ENCODE data around the gene PLAC1. TPM values are rescaled to one million over a fixed set of nuclear protein-coding genes. Genes with fewer than 3 reads are reported as not detected.
A peak's percentile ranks its signal among the peaks of the same experiment; 100 is the strongest.

The PLAC1 gene
- total RNA-seq, 1 donor from 2014 or later = not detected

DNA sequence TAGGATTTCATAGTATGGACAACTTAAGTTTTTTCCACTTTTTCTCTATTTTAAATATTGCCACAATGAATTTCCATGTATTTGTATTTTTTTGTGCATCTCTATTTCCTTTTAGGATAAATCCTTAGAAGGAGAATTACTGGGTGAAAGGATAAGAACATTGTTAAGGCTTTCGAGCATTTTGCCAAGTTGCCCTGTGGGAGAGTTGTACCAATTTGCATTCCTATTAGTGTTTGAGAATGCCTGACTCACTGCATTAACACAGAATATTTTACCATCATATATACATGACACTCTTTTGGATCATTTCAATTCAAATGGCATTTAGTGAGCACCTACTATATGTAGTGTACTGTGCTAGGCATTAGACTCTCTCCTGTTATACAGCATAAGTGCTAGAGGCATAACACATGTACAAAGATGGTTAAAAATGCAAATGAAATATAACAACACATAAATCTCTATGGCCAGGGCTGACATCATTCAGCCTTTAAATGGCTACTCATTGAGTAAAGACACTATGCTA, 57.0 kb downstream of the PLAC1 start:
- no peaks in the 10 kb centered on the region for H3K36me3 ChIP-seq (ENCODE audit: control insufficient read depth in 3 of 3, insufficient read depth in 3 of 3, low read length in 3 of 3)

DNA sequence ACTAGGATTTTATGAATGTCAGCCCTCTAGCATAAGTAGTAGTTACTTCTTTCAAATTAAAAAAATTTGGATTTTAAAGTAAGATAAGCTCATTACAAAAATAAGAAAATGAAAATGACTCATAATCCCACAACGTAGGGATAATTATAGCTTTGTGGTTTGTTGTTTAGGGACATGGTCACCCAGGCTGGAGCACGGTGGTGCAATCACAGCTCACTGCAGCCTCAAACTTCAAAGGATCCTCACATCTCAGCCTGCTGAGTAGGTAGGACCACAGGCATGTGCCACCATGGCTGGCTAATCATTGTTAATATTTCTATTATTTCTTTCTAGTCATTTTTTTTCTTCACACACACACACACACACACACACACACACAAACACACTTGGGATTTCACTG, 57.6 kb downstream of the PLAC1 start:
- Histone ChIP-seq H3K27me3 (ENCODE audit: control insufficient read depth in 3 of 3, insufficient read depth in 3 of 3, low read length in 3 of 3) (no peaks in the 10 kb centered on the region), H3K9me3 (ENCODE audit: control insufficient read depth in 3 of 3, low read length in 3 of 3) (no peaks in the 10 kb centered on the region), H3K4me3 (ENCODE audit: low read length in 3 of 3) (no peak overlapping the region), H3K4me1 (ENCODE audit: control insufficient read depth in 3 of 3, insufficient read depth in 3 of 3, low read length in 3 of 3) (peaks cover 0 to 5% (median 0%) of the 10 kb centered on the region in 3 donors), H3K36me3 (ENCODE audit: control insufficient read depth in 3 of 3, insufficient read depth in 3 of 3, low read length in 3 of 3) (no peaks in the 10 kb centered on the region), H3K9ac (ENCODE audit: low read depth in 1 of 3, low read length in 3 of 3) (no peak overlapping the region), H3K27ac (ENCODE audit: low read depth, low read length) (no peak overlapping the region)

More for the DNA sequence above, 57.0 kb downstream of the PLAC1 start:
- H3K9me3 ChIP-seq (ENCODE audit: control insufficient read depth in 3 of 3, low read length in 3 of 3) = no peaks in the 10 kb centered on the region
- no peak overlapping the region for H3K4me3 ChIP-seq (ENCODE audit: low read length in 3 of 3)
- no peaks in the 10 kb centered on the region for H3K27me3 ChIP-seq (ENCODE audit: control insufficient read depth in 3 of 3, insufficient read depth in 3 of 3, low read length in 3 of 3)
- H3K4me1 ChIP-seq (ENCODE audit: control insufficient read depth in 3 of 3, insufficient read depth in 3 of 3, low read length in 3 of 3) = peaks cover 0 to 5% (median 0%) of the 10 kb centered on the region in 3 donors
- H3K9ac ChIP-seq (ENCODE audit: low read depth in 1 of 3, low read length in 3 of 3) = no peak overlapping the region
- no peak overlapping the region for H3K27ac ChIP-seq (ENCODE audit: low read depth, low read length)

DNA sequence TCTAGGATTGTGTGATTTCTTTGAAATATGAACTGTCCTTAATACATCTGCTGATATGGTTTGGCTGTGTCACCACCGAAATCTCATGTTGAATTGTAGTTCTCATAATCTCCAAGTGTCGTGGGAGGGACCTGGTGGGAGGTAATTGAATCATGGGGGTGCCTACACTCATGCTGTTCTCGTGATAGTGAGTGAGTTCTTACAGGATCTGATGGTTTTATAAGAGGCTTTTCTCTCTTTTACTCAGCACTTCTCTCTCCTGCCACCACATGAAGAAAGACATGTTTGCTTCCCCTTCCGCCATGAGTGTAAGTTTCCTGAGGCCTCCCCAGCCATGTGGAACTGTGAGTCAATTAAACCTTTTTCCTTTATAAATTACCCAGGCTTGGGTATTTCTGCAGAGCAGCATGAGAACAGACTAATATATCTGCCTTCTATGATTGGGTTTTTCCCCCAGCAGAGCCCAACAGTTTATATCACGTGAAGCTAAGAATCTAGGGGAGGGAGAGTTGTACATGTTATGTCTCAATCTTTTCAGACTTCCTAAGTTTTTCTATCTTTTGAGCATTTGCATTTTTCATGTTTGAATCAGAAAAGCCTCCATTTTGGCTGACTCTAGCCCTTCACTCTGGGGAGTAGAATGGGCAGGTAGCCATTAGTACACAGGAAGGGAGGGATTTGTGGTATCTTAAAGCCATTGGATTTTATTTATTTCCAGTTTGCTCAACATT, 58.9 kb downstream of the PLAC1 start:
- no peaks in the 10 kb centered on the region for H3K4me1 ChIP-seq (ENCODE audit: control insufficient read depth in 3 of 3, insufficient read depth in 3 of 3, low read length in 3 of 3)
- no peak overlapping the region for H3K4me3 ChIP-seq (ENCODE audit: low read length in 3 of 3)
- no peaks in the 10 kb centered on the region for H3K36me3 ChIP-seq (ENCODE audit: control insufficient read depth in 3 of 3, insufficient read depth in 3 of 3, low read length in 3 of 3)
- no peaks in the 10 kb centered on the region for H3K27me3 ChIP-seq (ENCODE audit: control insufficient read depth in 3 of 3, insufficient read depth in 3 of 3, low read length in 3 of 3)
- H3K27ac ChIP-seq (ENCODE audit: low read depth, low read length) = no peak overlapping the region
- H3K9ac ChIP-seq (ENCODE audit: low read depth in 1 of 3, low read length in 3 of 3) = no peak overlapping the region
- no peaks in the 10 kb centered on the region for H3K9me3 ChIP-seq (ENCODE audit: control insufficient read depth in 3 of 3, low read length in 3 of 3)

DNA sequence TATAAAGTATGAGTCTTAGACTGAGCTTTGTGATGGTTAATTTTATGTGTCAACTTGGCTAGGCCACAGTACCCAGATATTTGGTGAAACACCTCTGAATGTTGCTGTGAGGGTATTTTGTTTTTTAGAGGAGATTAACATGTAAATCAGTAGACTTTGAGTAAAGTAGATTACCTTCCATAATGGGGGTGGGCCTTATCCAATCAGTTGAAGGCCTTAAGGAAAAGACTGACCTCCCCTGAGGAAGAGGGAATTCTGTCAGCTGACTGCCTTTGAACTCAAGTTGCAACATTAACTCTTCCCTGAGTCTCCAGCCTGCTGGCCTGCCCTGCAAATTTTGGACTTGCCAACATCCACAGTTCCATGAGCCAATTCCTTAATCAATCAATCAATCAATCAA, 66.0 kb downstream of the PLAC1 start:
- H3K9ac ChIP-seq (ENCODE audit: low read depth in 1 of 3, low read length in 3 of 3) = no peak overlapping the region
- H3K4me1 ChIP-seq (ENCODE audit: control insufficient read depth in 3 of 3, insufficient read depth in 3 of 3, low read length in 3 of 3) = no peaks in the 10 kb centered on the region
- no peak overlapping the region for H3K27ac ChIP-seq (ENCODE audit: low read depth, low read length)
- no peaks in the 10 kb centered on the region for H3K36me3 ChIP-seq (ENCODE audit: control insufficient read depth in 3 of 3, insufficient read depth in 3 of 3, low read length in 3 of 3)
- H3K9me3 ChIP-seq (ENCODE audit: control insufficient read depth in 3 of 3, low read length in 3 of 3) = no peaks in the 10 kb centered on the region
- H3K27me3 ChIP-seq (ENCODE audit: control insufficient read depth in 3 of 3, insufficient read depth in 3 of 3, low read length in 3 of 3) = no peaks in the 10 kb centered on the region
- H3K4me3 ChIP-seq (ENCODE audit: low read length in 3 of 3) = no peak overlapping the region

DNA sequence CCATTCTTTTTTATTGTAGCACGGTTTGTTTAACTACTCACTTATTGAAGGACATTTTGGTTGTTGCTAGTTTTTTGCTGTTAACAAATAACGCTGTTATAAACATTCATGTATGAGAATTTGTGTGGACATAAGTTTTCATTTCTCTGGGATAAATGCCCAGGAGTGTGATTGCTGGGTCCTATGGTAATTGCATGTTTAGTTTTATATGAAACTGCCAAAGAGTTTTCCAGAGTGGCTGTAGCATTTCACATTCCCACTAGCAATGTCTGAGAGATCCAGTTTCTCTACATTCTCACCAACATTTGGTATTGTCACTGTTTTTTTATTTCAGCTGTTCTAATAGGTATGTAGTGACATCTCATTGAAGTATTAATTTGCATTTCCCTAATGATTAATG, 66.8 kb downstream of the PLAC1 start:
- Histone ChIP-seq H3K27me3 (ENCODE audit: control insufficient read depth in 3 of 3, insufficient read depth in 3 of 3, low read length in 3 of 3) (no peaks in the 10 kb centered on the region), H3K27ac (ENCODE audit: low read depth, low read length) (no peak overlapping the region), H3K9me3 (ENCODE audit: control insufficient read depth in 3 of 3, low read length in 3 of 3) (no peaks in the 10 kb centered on the region), H3K4me3 (ENCODE audit: low read length in 3 of 3) (no peak overlapping the region), H3K4me1 (ENCODE audit: control insufficient read depth in 3 of 3, insufficient read depth in 3 of 3, low read length in 3 of 3) (no peaks in the 10 kb centered on the region), H3K9ac (ENCODE audit: low read depth in 1 of 3, low read length in 3 of 3) (no peak overlapping the region), H3K36me3 (ENCODE audit: control insufficient read depth in 3 of 3, insufficient read depth in 3 of 3, low read length in 3 of 3) (no peaks in the 10 kb centered on the region)

DNA sequence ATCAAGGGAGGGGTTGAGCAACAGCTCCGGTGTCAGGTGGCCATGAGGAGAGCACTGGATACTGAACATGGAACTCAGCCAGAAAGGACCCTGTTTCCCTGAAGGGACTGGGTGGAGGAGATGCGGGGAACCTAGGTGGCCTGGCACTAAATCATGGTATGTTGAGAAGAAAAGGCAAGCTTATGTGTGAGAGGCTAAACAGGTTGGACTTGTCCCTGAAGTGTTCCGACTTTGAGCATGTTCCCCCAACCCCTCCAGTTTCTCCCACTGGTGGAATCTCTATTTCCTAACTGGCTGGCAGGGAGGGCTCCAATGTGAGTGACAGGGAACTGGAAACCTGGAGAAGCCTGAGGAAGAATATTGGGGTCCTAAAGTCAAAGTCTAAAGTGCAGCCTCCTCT, 69.5 kb downstream of the PLAC1 start:
- H3K36me3 ChIP-seq (ENCODE audit: control insufficient read depth in 3 of 3, insufficient read depth in 3 of 3, low read length in 3 of 3) = no peaks in the 10 kb centered on the region
- H3K9me3 ChIP-seq (ENCODE audit: control insufficient read depth in 3 of 3, low read length in 3 of 3) = no peaks in the 10 kb centered on the region
- no peak overlapping the region for H3K9ac ChIP-seq (ENCODE audit: low read depth in 1 of 3, low read length in 3 of 3)
- no peaks in the 10 kb centered on the region for H3K27me3 ChIP-seq (ENCODE audit: control insufficient read depth in 3 of 3, insufficient read depth in 3 of 3, low read length in 3 of 3)
- H3K27ac ChIP-seq (ENCODE audit: low read depth, low read length) = no peak overlapping the region
- H3K4me1 ChIP-seq (ENCODE audit: control insufficient read depth in 3 of 3, insufficient read depth in 3 of 3, low read length in 3 of 3) = no peaks in the 10 kb centered on the region
- no peak overlapping the region for H3K4me3 ChIP-seq (ENCODE audit: low read length in 3 of 3)

DNA sequence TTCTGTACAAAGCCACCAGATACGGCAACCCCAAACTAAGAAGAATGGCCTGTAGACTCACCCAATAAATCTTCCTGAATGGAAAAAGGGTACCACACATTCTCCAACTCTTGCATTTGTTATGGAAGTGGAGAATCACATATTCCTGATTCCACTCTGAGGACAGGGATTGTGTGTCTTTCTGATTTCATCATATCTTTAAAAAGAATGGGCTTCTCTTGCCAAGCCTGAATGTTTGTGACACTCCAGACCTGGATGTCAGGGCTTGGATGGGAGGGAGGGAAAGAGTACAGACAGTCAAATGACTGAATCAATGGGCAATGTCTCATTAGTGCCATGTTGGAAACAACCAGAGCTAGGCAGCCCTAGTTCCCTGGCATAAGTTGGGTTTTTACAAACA, 77.4 kb downstream of the PLAC1 start:
- peaks cover 0 to 4% (median 0%) of the 10 kb centered on the region in 3 donors for H3K4me1 ChIP-seq (ENCODE audit: control insufficient read depth in 3 of 3, insufficient read depth in 3 of 3, low read length in 3 of 3)
- no peak overlapping the region for H3K4me3 ChIP-seq (ENCODE audit: low read length in 3 of 3)
- no peaks in the 10 kb centered on the region for H3K36me3 ChIP-seq (ENCODE audit: control insufficient read depth in 3 of 3, insufficient read depth in 3 of 3, low read length in 3 of 3)
- peak overlapping the region; percentile 15 for H3K27ac ChIP-seq (ENCODE audit: low read depth, low read length)
- no peaks in the 10 kb centered on the region for H3K27me3 ChIP-seq (ENCODE audit: control insufficient read depth in 3 of 3, insufficient read depth in 3 of 3, low read length in 3 of 3)
- H3K9me3 ChIP-seq (ENCODE audit: control insufficient read depth in 3 of 3, low read length in 3 of 3) = no peaks in the 10 kb centered on the region
- H3K9ac ChIP-seq (ENCODE audit: low read depth in 1 of 3, low read length in 3 of 3) = no peak overlapping the region

DNA sequence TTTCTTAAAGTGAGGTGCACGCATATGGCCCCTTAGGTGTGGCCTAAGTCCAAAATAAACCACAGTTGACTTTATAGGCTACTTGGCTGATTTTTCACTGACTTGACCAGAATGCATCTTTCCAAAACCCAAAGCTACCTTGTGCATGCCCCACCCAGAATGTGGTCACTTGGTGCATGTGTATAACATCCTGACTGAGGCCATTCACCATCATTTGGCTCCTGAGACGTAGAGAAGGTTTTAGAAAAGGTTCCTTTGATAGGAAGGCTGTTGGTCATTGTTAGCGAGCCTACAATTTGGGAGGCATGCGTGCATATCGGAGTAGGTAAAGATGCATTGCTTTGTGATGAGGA, 84.6 kb downstream of the PLAC1 start:
- Histone ChIP-seq H3K4me3 (ENCODE audit: low read length in 3 of 3) (no peak overlapping the region), H3K27ac (ENCODE audit: low read depth, low read length) (no peak overlapping the region), H3K9ac (ENCODE audit: low read depth in 1 of 3, low read length in 3 of 3) (no peak overlapping the region), H3K27me3 (ENCODE audit: control insufficient read depth in 3 of 3, insufficient read depth in 3 of 3, low read length in 3 of 3) (peaks cover 0 to 6% (median 0%) of the 10 kb centered on the region in 3 donors), H3K9me3 (ENCODE audit: control insufficient read depth in 3 of 3, low read length in 3 of 3) (no peaks in the 10 kb centered on the region), H3K36me3 (ENCODE audit: control insufficient read depth in 3 of 3, insufficient read depth in 3 of 3, low read length in 3 of 3) (no peaks in the 10 kb centered on the region), H3K4me1 (ENCODE audit: control insufficient read depth in 3 of 3, insufficient read depth in 3 of 3, low read length in 3 of 3) (no peaks in the 10 kb centered on the region)

DNA sequence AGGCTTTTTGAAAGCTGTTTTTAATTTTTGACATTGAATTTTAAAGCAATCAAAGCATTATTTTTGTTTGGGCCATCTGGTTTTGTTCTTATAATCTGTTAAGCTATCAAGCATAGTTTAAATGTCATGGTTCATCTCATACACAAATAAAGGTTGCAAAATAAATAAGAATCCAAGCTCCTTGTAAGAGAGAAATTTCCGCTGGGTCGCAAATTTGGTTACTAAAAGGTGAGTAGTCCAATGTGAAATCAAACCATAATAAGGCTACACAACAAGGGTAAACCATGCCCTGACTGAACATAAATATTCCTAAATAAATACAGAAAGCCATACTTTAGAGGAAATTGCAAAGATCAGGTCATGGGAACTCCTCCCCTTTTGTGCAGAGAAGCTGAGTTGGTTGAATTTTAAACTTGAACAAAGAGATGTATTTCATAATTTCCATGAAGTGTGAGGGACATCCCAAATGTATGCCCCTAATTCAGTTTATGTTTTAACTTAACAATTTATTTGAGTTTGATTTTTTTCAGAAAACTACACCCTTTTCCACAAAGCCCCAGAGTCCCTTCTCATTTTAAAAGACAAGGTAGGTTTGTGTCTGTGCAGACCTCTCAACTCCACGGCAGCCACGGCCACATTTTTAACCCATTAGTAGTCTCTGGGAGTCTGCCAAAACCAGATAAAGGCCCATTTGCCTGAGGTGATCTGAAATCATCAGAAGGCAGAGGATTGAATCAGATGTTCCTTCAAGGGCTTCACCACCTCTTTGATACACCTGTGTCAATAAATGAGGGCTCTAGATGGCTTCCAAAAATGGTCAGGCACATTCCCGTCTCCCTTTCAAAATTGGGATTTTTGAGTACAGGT, 85.2 kb downstream of the PLAC1 start:
- H3K27ac ChIP-seq (ENCODE audit: low read depth, low read length) = no peak overlapping the region
- H3K4me1 ChIP-seq (ENCODE audit: control insufficient read depth in 3 of 3, insufficient read depth in 3 of 3, low read length in 3 of 3) = no peaks in the 10 kb centered on the region
- H3K9ac ChIP-seq (ENCODE audit: low read depth in 1 of 3, low read length in 3 of 3) = no peak overlapping the region
- H3K9me3 ChIP-seq (ENCODE audit: control insufficient read depth in 3 of 3, low read length in 3 of 3) = no peaks in the 10 kb centered on the region
- H3K27me3 ChIP-seq (ENCODE audit: control insufficient read depth in 3 of 3, insufficient read depth in 3 of 3, low read length in 3 of 3) = peaks cover 0 to 8% (median 0%) of the 10 kb centered on the region in 3 donors
- H3K4me3 ChIP-seq (ENCODE audit: low read length in 3 of 3) = no peak overlapping the region
- no peaks in the 10 kb centered on the region for H3K36me3 ChIP-seq (ENCODE audit: control insufficient read depth in 3 of 3, insufficient read depth in 3 of 3, low read length in 3 of 3)

DNA sequence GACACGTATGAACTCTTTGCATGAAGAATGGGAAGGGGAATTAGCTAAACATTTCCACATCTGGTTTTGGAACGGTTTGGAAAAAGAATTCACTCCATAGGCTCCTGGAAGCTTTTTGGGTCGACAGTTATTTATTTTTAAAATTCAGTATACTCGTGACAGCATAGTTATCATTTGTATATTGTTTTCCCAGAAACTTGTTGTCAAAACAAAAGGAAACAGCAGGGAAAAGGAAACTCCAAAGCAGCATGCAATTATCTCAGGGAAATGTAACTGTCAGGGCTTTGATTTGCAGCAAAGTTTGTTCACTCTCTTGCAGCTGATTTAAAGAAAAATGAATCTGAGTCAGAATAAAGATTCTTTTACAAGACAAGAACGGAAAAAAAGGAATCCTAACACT, 86.5 kb downstream of the PLAC1 start:
- Histone ChIP-seq H3K4me3 (ENCODE audit: low read length in 3 of 3) (no peak overlapping the region), H3K27ac (ENCODE audit: low read depth, low read length) (no peak overlapping the region), H3K9ac (ENCODE audit: low read depth in 1 of 3, low read length in 3 of 3) (no peak overlapping the region), H3K36me3 (ENCODE audit: control insufficient read depth in 3 of 3, insufficient read depth in 3 of 3, low read length in 3 of 3) (no peaks in the 10 kb centered on the region), H3K4me1 (ENCODE audit: control insufficient read depth in 3 of 3, insufficient read depth in 3 of 3, low read length in 3 of 3) (no peaks in the 10 kb centered on the region), H3K27me3 (ENCODE audit: control insufficient read depth in 3 of 3, insufficient read depth in 3 of 3, low read length in 3 of 3) (peaks cover 0 to 8% (median 0%) of the 10 kb centered on the region in 3 donors), H3K9me3 (ENCODE audit: control insufficient read depth in 3 of 3, low read length in 3 of 3) (no peaks in the 10 kb centered on the region)

Data from skeletal muscle tissue (tissue), 4 donors.